A673 (cell line): ENCODE results near the gene TRPC4. TPM values are rescaled to one million over a fixed set of nuclear protein-coding genes. Genes with fewer than 3 reads are reported as not detected.

ENCODE experiments used
- BruUV-seq: library from RNA; stranded (reverse); fragments of 400-500 nt; replicated peaks from 2 replicates; lab custom pipeline; 2021; lab: Mats Ljungman, UMichigan
- CTCF ChIA-PET: fragments of 300-600 bp; sonication (Branson Sonifier 250); formaldehyde crosslinking; loops from one replicate; lab custom pipeline; 2022; ENCODE audit warnings: antibody characterized with exemption; lab: Charles Lee
- POLR2A ChIA-PET: fragments of 300-600 bp; sonication (Branson Sonifier 250); formaldehyde crosslinking; loops from one replicate; lab custom pipeline; 2022; ENCODE audit warnings: antibody characterized with exemption; ENCODE audit not compliant: low non-redundant PET; lab: Charles Lee
- DNase-seq: peaks from one replicate; pipeline ENCODE4 v3.0.0-alpha.2; 2015; ENCODE audit warnings: low spot score
- H3K27ac ChIP-seq: fragments of 200-600 bp; sonication (generic); 2 replicates; pipeline ENCODE4 v1.5.1; 2016; ENCODE audit warnings: mixed run types, low read depth, mild to moderate bottlenecking, mixed read lengths, antibody characterized with exemption, low read length; ENCODE audit not compliant: poor library complexity, severe bottlenecking
- H3K27me3 ChIP-seq: fragments of 200-600 bp; sonication (generic); replicated peaks from 2 replicates; pipeline ENCODE4 v1.6.1; 2017; ENCODE audit warnings: mixed run types, low read depth, mild to moderate bottlenecking, mixed read lengths, antibody characterized with exemption, low read length; ENCODE audit not compliant: insufficient read depth, poor library complexity
- H3K36me3 ChIP-seq: fragments of 200-600 bp; sonication (generic); 2 replicates; pipeline ENCODE4 v1.6.1; 2016; ENCODE audit warnings: mixed run types, mild to moderate bottlenecking, mixed read lengths, antibody characterized with exemption, low read length; ENCODE audit not compliant: insufficient read depth, poor library complexity, severe bottlenecking
- H3K4me1 ChIP-seq: fragments of 200-600 bp; sonication (generic); 2 replicates; pipeline ENCODE4 v1.6.1; 2017; ENCODE audit warnings: mixed run types, mild to moderate bottlenecking, mixed read lengths, antibody characterized with exemption, low read length; ENCODE audit not compliant: insufficient read depth, poor library complexity, severe bottlenecking
- H3K4me3 ChIP-seq: fragments of 200-600 bp; sonication (generic); 2 replicates; pipeline ENCODE4 v1.5.1; 2016; ENCODE audit warnings: low read depth, mixed run types, mild to moderate bottlenecking, mixed read lengths, low read length; ENCODE audit not compliant: poor library complexity, severe bottlenecking
- H3K9me3 ChIP-seq: fragments of 200-600 bp; sonication (generic); 2 replicates; pipeline ENCODE4 v1.6.1; 2016; ENCODE audit warnings: mixed run types, low read depth, mild to moderate bottlenecking, mixed read lengths, antibody characterized with exemption, low read length; ENCODE audit not compliant: poor library complexity, severe bottlenecking
- CTCF ChIP-seq: fragments of 300-800, 200-600 bp; sonication (generic); conservative IDR thresholded peaks from 2 replicates; pipeline ENCODE4 v1.5.1; 2017; ENCODE audit warnings: low read depth, mild to moderate bottlenecking, antibody characterized with exemption, low read length, moderate library complexity, mixed read lengths
- EZH2 ChIP-seq: fragments of 200-600 bp; sonication (generic); IDR thresholded peaks from 2 replicates; pipeline ENCODE4 v1.6.1; 2017; ENCODE audit warnings: borderline replicate concordance, low read depth, mild to moderate bottlenecking, mixed read lengths, antibody characterized with exemption, low read length; ENCODE audit not compliant: poor library complexity, severe bottlenecking
- intact Hi-C: fragments of 100-400 bp; cut with micrococcal nuclease; formaldehyde crosslinking; loops from one replicate; pipeline ENCODE4 v1.10.0; 2022; ENCODE audit not compliant: unreplicated experiment
- total RNA-seq: library from RNA; stranded (reverse); gene quantifications from 2 replicates; pipeline ENCODE4 v1.2.3, GENCODE V29; 2021

Gene TRPC4
- total RNA-seq, 1 experiment from 2014 or later, result 27.0 TPM

DNA sequence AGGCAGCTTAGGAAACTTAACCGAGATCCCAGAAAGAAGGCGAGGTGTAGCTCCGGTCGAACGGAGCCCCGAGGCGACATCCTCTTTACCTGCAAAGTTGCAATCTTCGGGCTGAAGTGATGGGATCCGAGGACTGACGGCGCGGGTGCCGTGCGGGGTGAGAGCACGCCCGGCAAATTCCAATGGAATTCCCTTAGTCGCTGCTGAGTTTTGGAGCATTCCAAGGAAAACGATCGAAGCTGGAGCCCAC is 141 bp downstream of the TRPC4 start:
- Histone ChIP-seq H3K27ac (peak overlapping the region; percentile 42), H3K9me3 (no peaks in the 10 kb centered on the region), H3K27me3 (peaks cover 19% of the 10 kb centered on the region), H3K4me3 (peak overlapping the region; percentile 57), H3K4me1 (peaks cover 30% of the 10 kb centered on the region), H3K36me3 (no peaks in the 10 kb centered on the region)
- no peak for DNase-seq
- no peak for TF ChIP-seq CTCF
- TF ChIP-seq EZH2, result no peak
- ChIA-PET CTCF (interaction anchor here (0.6 to 3.0 kb wide), 4 partner anchors 100 to 1125 kb away, joined by 3 to 17 read pairs (median 8); no protein-coding TSS in a partner anchor), POLR2A (no interaction called here)
- intact Hi-C loops, result loop anchor here (2.0 kb wide), 1 partner anchor 101 kb away; no protein-coding TSS in a partner anchor
- BruUV-seq, result no TSS peak

- H3K9me3 ChIP-seq, result no peaks in the 10 kb centered on the region
- TF ChIP-seq EZH2 (no peak), CTCF (no peak)
- ChIA-PET POLR2A (no interaction called here), CTCF (interaction anchor here (0.6 to 3.0 kb wide), 4 partner anchors 20 to 1126 kb away, joined by 3 to 17 read pairs (median 6); no protein-coding TSS in a partner anchor)
- peak overlapping the region; percentile 57 for H3K4me3 ChIP-seq
- intact Hi-C loops, result loop anchor here (2.0 kb wide), 1 partner anchor 100 kb away; no protein-coding TSS in a partner anchor
- H3K4me1 ChIP-seq, result peaks cover 35% of the 10 kb centered on the region
- peak overlapping the region; percentile 42 for H3K27ac ChIP-seq
- BruUV-seq, result TSS peak; percentile 46
- peaks cover 19% of the 10 kb centered on the region for H3K27me3 ChIP-seq
- peak; percentile 72 for DNase-seq
- no peaks in the 10 kb centered on the region for H3K36me3 ChIP-seq
Observed at GRCh38 chr13:37868691-37869505, 674 bp downstream of the TRPC4 start.

DNA sequence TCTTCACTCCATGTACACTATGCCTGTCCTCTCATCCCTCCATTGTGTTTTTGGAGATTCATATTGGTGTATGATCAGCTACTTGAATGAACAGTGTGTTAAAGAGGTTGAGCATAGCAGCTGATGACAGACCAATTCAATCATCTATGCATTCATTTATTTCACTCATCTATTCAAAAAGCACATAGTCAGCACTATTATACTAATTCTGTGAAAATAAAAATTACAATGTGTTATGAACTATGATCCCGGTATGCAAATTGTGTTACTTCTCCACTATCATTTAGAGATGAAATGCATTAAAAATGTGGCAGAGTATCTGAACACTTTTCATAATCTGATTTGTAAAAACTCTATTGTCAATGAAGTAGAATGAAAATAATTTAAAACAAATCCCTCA is 5.9 kb downstream of the TRPC4 start:
- ChIA-PET CTCF (no interaction called here), POLR2A (no interaction called here)
- TF ChIP-seq EZH2 (no peak), CTCF (no peak)
- peaks cover 7% of the 10 kb centered on the region for H3K27me3 ChIP-seq
- intact Hi-C loops, result no loop called here
- peaks cover 23% of the 10 kb centered on the region for H3K4me1 ChIP-seq
- H3K9me3 ChIP-seq, result peaks cover under 1% of the 10 kb centered on the region
- no peaks in the 10 kb centered on the region for H3K36me3 ChIP-seq
- H3K27ac ChIP-seq, result no peak overlapping the region
- H3K4me3 ChIP-seq, result no peak overlapping the region
- no peak for DNase-seq
- BruUV-seq, result no TSS peak
